Stimulated activated CD8-positive, alpha-beta memory T cell treated with anti-CD3 and anti-CD28 coated beads, Interleukin-7, amount 100 ng/mL, for 48 hours (primary cell): ENCODE data around the gene WDR7.

Experiments used
- DNase-seq, 2 donors: peaks; one replicate each; pipeline ENCODE4 v3.0.0-alpha.2; 2020; ENCODE audit warnings: low read depth in 1 of 2; ENCODE audit errors: extremely low read depth in 1 of 2

Gene WDR7

DNA sequence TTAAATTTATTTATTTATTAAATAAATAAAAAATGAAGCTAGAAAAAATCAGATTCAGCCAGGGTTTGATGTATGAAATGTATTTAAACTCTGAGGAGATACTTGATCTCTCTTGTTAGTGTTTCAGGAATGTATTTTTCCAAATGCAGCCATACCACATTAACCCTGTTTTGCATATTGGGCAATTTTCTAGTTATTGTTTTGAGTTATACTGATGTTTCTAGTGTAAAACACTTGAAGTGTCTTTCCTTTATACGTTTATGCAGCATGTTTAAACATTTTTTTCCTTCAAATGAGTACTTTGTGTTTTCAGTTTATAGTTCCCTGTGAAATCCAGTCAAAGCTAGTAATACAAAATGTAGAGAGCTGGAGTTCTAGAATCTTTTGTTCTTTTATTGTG is 69.9 kb downstream of the WDR7 start:
- no peak for DNase-seq

DNA sequence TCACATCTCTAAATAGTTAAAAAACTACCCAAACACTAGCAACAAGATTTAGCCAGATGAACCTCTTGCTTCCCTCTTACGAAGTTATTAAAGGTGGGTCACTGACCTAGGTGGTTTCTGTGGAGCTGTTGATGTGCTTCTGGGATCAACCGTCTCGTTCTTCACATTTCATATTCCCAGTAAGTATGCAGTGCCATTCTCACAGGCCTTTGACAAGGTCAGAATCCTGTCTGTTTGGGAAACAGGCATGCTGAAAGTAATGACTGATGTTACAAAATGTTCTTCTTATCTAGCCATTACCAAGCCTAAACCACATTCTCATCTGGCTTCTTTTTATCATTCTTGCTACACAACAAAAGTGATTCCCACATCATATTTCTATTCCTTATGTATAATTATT is 70.3 kb downstream of the WDR7 start:
- no peak for DNase-seq

GRCh38 chr18:56722518-56722917 is 71.4 kb downstream of the WDR7 start:
- no peak for DNase-seq

- no peak for DNase-seq
Observed at GRCh38 chr18:56723068-56723467, 71.9 kb downstream of the WDR7 start.

DNA sequence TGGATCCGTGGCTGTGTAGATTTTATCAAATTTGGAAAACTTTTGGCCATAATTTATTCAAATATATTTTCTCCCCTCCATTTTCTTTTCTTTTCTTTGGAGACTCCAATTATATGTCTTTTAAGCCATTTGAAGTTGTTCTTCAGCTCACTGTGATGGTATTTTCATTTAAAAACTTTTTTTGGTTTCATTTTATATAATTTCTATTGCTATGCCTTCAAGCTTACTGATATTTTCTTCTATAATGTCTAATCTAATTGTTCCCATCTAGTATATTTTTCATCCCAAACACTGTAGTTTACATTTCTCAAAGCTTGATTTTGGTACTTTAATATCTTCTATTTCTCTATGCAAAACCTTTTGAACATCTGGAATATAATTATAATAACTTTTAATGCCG is 72.5 kb downstream of the WDR7 start:
- DNase-seq: no peak

- no peak for DNase-seq
Observed at GRCh38 chr18:56726906-56727305, 75.7 kb downstream of the WDR7 start.

DNA sequence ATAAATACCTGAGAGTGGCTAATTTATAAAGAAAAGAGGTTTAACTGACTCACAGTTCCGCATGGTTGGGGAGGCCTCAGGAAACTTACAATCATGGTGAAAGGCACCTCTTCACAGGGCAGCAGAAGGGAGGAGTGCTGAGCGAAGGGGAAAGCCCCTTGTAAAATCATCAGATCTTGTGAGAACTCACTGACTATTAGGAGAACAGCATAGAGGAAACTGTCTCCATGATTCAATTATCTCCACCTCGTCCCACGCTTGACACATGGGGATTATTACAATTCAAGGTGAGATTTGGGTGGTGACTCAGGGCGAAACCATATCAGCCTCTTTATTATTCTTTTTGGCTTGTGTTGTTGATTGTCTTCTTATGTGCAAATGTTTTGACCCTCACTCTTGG is 76.2 kb downstream of the WDR7 start:
- peak; percentile 8 to 24 for DNase-seq

GRCh38 chr18:56728741-56729140 is 77.6 kb downstream of the WDR7 start:
- DNase-seq: no peak

DNA sequence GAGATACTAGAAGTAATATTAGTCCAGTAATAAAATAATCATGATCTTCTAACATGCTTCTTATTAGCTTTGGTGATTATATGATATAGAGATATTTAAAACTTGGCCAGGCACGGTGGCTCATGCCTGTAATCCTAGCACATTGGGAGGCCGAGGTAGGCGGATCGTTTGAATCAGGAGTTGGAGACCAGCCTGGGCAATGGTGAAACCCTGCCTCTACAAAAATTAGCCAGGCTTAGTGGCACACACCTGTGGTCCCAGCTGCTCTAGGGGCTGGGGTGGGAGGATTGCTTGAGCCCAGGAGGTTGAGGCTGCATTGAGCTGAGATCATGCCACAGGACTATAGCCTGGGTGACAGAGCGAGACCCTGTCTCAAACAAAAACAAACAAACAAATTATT is 87.0 kb downstream of the WDR7 start:
- no peak for DNase-seq

GRCh38 chr18:56739731-56740130 is 88.6 kb downstream of the WDR7 start:
- no peak for DNase-seq

- no peak for DNase-seq
Observed at GRCh38 chr18:56740645-56741044, 89.5 kb downstream of the WDR7 start.

DNA sequence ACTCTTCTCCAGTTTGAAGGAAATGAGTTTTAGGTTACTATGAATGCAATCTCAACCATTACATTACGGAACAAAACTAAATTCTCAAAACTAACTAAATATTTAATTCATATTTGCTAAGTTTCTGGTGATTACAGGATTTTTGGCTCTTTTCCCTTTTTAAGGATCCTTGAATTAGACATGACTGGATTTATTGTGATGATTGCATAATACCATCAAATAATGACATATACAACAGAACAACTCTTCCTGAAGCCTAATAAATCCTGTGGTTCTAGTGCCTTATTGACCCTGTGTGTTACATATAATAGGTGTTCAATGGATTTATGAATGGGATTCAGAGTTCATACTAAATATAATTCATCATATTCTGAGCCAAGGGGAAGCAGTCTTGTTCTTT is 90.5 kb downstream of the WDR7 start:
- DNase-seq: no peak

DNA sequence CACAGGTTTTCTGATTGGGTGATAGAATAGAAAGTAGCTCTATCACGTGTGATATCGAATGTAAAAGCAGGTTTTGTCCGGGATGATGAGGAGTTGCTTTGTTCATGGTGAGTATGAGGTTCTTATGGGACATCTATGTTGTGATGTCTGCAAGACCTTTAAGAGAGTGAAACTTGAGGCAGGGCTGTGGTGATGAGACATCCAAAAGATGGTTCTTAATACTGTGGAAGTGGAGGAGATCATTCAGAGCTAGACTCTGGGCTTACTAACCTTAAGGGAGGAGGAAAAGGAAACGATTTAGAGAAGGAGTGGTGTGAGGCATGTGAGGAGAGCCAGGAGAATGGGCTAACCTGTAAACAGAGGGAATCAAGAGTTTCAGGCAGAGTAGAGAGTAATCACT is 92.0 kb downstream of the WDR7 start:
- DNase-seq: no peak

DNA sequence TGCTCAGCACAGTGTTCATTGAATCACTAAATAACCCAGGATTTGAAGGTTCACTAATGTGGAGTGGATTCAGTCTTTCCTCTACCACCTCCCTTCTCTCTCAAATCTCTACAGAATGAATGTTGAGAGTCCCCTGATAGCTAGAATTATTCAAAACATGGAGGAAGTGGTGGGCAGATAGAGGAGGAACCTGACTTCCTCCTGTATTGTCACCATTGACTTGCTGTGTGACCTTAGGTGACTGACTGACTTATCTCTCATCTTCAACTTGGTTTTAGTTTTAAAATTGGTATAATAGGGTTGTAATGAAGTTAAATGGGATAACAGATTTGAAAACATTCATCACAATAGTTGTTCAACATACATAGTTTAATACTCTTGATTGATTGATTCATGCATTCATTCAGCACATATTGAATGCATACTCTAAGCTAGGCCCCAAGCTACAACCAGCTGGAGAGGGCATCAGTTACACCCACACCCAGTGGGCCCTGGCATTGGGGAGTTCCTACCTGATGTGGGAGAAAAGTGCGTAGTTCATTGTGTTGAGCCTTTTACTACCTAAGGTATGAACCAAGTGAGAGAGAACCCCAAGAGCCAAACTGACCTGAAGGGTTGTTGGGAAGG is 96.0 kb downstream of the WDR7 start:
- no peak for DNase-seq

- no peak for DNase-seq
Observed at GRCh38 chr18:56747857-56748256, 96.7 kb downstream of the WDR7 start.

GRCh38 chr18:56748698-56749268 is 97.6 kb downstream of the WDR7 start:
- DNase-seq: no peak

GRCh38 chr18:56756966-56757365 is 105.8 kb downstream of the WDR7 start:
- no peak for DNase-seq

DNA sequence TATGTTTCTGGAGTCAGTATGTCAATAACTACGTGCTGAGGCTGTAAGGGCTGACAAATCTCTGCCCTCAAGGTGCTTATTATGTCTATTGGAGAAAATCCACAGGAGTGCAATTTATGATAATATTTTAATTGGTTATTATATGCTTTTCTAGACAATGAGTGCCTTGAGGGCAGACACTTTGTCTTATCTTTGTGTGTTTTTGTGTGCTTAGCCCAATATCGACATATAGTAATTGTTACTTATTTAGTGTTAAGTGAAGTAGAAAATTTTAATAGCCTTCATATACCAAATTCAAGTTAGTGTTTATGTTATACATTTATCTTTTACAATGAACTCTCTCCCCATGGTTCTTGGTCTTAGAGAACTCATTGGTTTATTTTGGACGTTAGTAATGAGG is 118.9 kb downstream of the WDR7 start:
- no peak for DNase-seq

DNA sequence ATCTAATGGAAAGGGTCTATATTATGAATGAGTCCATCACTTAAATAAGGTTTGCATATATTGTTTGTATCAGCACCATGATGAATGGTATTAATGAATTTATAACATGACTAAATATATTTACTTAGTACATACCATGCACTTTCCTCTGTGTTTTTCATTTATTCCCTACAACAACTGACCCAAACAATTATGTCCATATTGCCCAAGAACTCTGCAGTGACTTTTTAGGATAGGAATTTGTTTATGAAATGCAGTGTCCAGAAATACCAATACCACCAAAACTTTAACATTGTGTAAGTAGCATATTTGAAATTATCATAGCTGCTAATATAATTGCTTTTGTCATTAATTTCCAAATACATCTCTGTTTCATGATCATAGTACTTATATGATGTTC is 119.7 kb downstream of the WDR7 start:
- no peak for DNase-seq

- DNase-seq: no peak
Observed at GRCh38 chr18:56775701-56776100, 124.5 kb downstream of the WDR7 start.

GRCh38 chr18:56787390-56787789 is 136.2 kb downstream of the WDR7 start:
- DNase-seq: no peak

- DNase-seq: no peak
Observed at GRCh38 chr18:56789004-56789888, 138.1 kb downstream of the WDR7 start.
